ENCODE measurements around the gene SERPINA5.
A peak's percentile ranks its signal among the peaks of the same experiment; 100 is the strongest.
"Not testable (repeated sequence)": the region's sequence is repeated elsewhere in the genome, so short reads cannot be mapped to it uniquely, and the experiment has no call there.

The SERPINA5 gene

DNA sequence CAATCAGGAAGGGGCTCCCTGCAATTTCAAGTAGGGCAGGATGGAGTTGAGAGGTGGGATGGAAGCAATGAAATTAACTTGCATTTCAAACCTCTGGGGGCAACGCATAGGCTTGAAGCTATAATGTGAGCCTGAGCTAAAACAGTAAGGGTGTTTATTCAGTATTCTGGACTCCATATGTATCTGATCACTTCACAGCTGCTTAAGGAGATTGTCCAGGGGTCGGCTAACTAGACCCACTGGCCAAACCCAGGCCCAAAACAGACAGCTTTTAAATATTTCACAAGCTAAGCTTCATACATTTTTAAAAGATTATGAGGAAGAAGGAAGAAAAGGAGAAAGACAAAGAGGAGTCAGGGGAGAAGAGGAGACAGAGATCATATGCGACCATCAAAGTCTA, 24.1 kb downstream of the SERPINA5 start:
- no peak overlapping the region for H4K12ac ChIP-seq (ENCODE audit: low read depth, low read length)
- H3K4ac ChIP-seq (ENCODE audit: low read depth, low read length): no peak overlapping the region
- no CpG with 5 or more reads among the region's 3 CpGs for WGBS (ENCODE audit: extremely low coverage, insufficient coverage, insufficient read length)
- no peak for DNase-seq
- no peak overlapping the region for H3K27ac ChIP-seq (ENCODE audit: low read depth, low read length)
- H2AK5ac ChIP-seq (ENCODE audit: low read length): no peak overlapping the region
- H3K9me3 ChIP-seq (ENCODE audit: insufficient read depth, low read depth, low read length): no peaks in the 10 kb centered on the region
- H3K23ac ChIP-seq (ENCODE audit: low read length): no peak overlapping the region
- H3K4me3 ChIP-seq (ENCODE audit: low read depth, low read length): no peak overlapping the region
- H2AFZ ChIP-seq (ENCODE audit: insufficient read depth, low read length, poor library complexity): no peak overlapping the region
- H2BK5ac ChIP-seq (ENCODE audit: low read depth, low read length, poor library complexity): no peak overlapping the region
- no peaks in the 10 kb centered on the region for H3K79me2 ChIP-seq (ENCODE audit: control insufficient read depth, insufficient read depth, low read length, poor library complexity)
- peaks cover 5 to 10% of the 10 kb centered on the region in 2 experiments for H3K4me1 ChIP-seq (ENCODE audit: control insufficient read depth in 1 of 2, insufficient read depth in 2 of 2, low read length in 2 of 2)
- no peaks in the 10 kb centered on the region for H3K36me3 ChIP-seq (ENCODE audit: control insufficient read depth in 1 of 2, insufficient read depth in 2 of 2, low read length in 2 of 2)
- H3K9ac ChIP-seq (ENCODE audit: low read length): no peak overlapping the region
- no peak overlapping the region for H2BK12ac ChIP-seq (ENCODE audit: low read length)
- H3K18ac ChIP-seq (ENCODE audit: low read length): no peak overlapping the region
- H2BK120ac ChIP-seq (ENCODE audit: insufficient read depth, low read length, poor library complexity): no peak overlapping the region
- no peak overlapping the region for H3K4me2 ChIP-seq (ENCODE audit: low read length)
- H3K14ac ChIP-seq (ENCODE audit: low read length): no peak overlapping the region
- H3K27me3 ChIP-seq (ENCODE audit: insufficient read depth, low read length): no peaks in the 10 kb centered on the region
- no peak overlapping the region for H4K8ac ChIP-seq (ENCODE audit: low read depth, low read length)
- H3K79me1 ChIP-seq (ENCODE audit: low read length): no peaks in the 10 kb centered on the region
- H4K91ac ChIP-seq (ENCODE audit: low read depth, low read length): no peak overlapping the region

DNA sequence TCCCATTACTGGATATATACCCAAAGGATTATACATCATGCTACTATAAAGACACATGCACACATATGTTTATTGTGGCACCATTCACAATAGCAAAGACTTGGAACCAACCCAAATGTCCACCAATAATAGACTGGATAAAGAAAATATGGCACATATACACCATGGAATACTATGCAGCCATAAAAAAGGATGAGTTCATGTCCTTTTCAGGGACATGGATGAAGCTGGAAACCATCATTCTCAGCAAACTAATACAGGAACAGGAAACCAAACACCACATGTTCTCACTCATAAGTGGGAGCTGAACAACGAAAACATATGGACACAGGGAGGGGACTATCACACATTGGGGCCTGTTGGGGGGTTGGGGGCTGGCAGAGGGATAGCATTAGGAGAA, 27.7 kb downstream of the SERPINA5 start:
- not testable (repeated sequence) for H3K18ac ChIP-seq (ENCODE audit: low read length); H3K4me3 ChIP-seq (ENCODE audit: low read depth, low read length); H4K12ac ChIP-seq (ENCODE audit: low read depth, low read length); H3K4me2 ChIP-seq (ENCODE audit: low read length); H3K79me1 ChIP-seq (ENCODE audit: low read length); H3K27ac ChIP-seq (ENCODE audit: low read depth, low read length); H3K79me2 ChIP-seq (ENCODE audit: control insufficient read depth, insufficient read depth, low read length, poor library complexity); H3K9me3 ChIP-seq (ENCODE audit: insufficient read depth, low read depth, low read length); H2AK5ac ChIP-seq (ENCODE audit: low read length); H3K9ac ChIP-seq (ENCODE audit: low read length); H2BK120ac ChIP-seq (ENCODE audit: insufficient read depth, low read length, poor library complexity); H4K8ac ChIP-seq (ENCODE audit: low read depth, low read length); H3K27me3 ChIP-seq (ENCODE audit: insufficient read depth, low read length); H3K36me3 ChIP-seq (ENCODE audit: control insufficient read depth in 1 of 2, insufficient read depth in 2 of 2, low read length in 2 of 2); H3K23ac ChIP-seq (ENCODE audit: low read length); DNase-seq; H2BK5ac ChIP-seq (ENCODE audit: low read depth, low read length, poor library complexity); H3K14ac ChIP-seq (ENCODE audit: low read length); H2AFZ ChIP-seq (ENCODE audit: insufficient read depth, low read length, poor library complexity); H4K91ac ChIP-seq (ENCODE audit: low read depth, low read length); H2BK12ac ChIP-seq (ENCODE audit: low read length); H3K4ac ChIP-seq (ENCODE audit: low read depth, low read length); H3K4me1 ChIP-seq (ENCODE audit: control insufficient read depth in 1 of 2, insufficient read depth in 2 of 2, low read length in 2 of 2)
- no CpG with 5 or more reads among the region's 1 CpG for WGBS (ENCODE audit: extremely low coverage, insufficient coverage, insufficient read length)

DNA sequence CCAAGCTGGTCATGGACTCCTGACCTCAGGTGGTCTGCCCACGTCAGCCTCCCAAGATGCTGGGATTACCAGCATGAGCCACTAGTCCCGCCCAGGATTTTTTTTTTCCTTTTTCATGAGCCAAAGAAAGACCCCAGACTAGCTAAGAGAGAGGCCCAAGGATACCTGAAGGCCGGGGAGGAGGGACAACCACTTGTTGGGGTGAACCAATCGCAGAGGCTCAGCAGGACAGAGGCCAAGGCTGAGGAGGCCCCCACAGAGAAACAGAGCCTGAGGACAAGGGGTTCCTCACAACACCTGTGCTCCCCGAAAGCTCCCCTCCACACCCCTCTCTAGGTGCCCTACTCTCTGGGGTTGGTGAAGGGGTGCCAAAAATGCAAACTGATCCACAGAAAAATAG, 30.0 kb downstream of the SERPINA5 start:
- no peaks in the 10 kb centered on the region for H3K36me3 ChIP-seq (ENCODE audit: control insufficient read depth in 1 of 2, insufficient read depth in 2 of 2, low read length in 2 of 2)
- no peak overlapping the region for H2BK5ac ChIP-seq (ENCODE audit: low read depth, low read length, poor library complexity)
- no peak overlapping the region for H4K8ac ChIP-seq (ENCODE audit: low read depth, low read length)
- H4K12ac ChIP-seq (ENCODE audit: low read depth, low read length): no peak overlapping the region
- H3K27me3 ChIP-seq (ENCODE audit: insufficient read depth, low read length): no peaks in the 10 kb centered on the region
- H2AFZ ChIP-seq (ENCODE audit: insufficient read depth, low read length, poor library complexity): no peak overlapping the region
- WGBS (ENCODE audit: extremely low coverage, insufficient coverage, insufficient read length): no CpG with 5 or more reads among the region's 5 CpGs
- no peak overlapping the region for H3K4me3 ChIP-seq (ENCODE audit: low read depth, low read length)
- H2BK120ac ChIP-seq (ENCODE audit: insufficient read depth, low read length, poor library complexity): no peak overlapping the region
- H3K18ac ChIP-seq (ENCODE audit: low read length): no peak overlapping the region
- H3K4me1 ChIP-seq (ENCODE audit: control insufficient read depth in 1 of 2, insufficient read depth in 2 of 2, low read length in 2 of 2): peaks cover 0 to 4% of the 10 kb centered on the region in 2 experiments
- H3K14ac ChIP-seq (ENCODE audit: low read length): no peak overlapping the region
- H3K79me2 ChIP-seq (ENCODE audit: control insufficient read depth, insufficient read depth, low read length, poor library complexity): no peaks in the 10 kb centered on the region
- H3K9me3 ChIP-seq (ENCODE audit: insufficient read depth, low read depth, low read length): peaks cover under 1% of the 10 kb centered on the region
- H2BK12ac ChIP-seq (ENCODE audit: low read length): no peak overlapping the region
- no peak overlapping the region for H3K4me2 ChIP-seq (ENCODE audit: low read length)
- no peak overlapping the region for H4K91ac ChIP-seq (ENCODE audit: low read depth, low read length)
- no peak overlapping the region for H3K23ac ChIP-seq (ENCODE audit: low read length)
- H3K27ac ChIP-seq (ENCODE audit: low read depth, low read length): no peak overlapping the region
- H3K79me1 ChIP-seq (ENCODE audit: low read length): no peaks in the 10 kb centered on the region
- no peak overlapping the region for H3K9ac ChIP-seq (ENCODE audit: low read length)
- H3K4ac ChIP-seq (ENCODE audit: low read depth, low read length): no peak overlapping the region
- DNase-seq: no peak
- H2AK5ac ChIP-seq (ENCODE audit: low read length): no peak overlapping the region

DNA sequence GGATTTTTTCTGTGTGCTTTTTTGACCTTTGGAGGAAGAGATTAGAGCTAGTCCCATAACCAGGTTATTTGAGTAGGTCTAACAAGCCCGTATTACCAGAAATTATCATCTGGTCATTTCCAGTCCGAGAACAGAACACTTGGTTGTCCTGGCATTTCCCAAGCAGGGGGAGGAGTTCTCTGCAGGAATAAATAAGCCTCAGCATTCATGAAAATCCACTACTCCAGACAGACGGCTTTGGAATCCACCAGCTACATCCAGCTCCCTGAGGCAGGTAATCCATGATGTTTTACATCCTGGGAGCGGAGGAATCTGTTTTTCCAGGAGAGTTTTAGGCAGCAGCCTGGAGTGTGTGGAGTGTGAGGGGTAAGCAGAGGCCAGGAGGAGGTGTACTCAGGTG, 30.9 kb downstream of the SERPINA5 start, which contains the start of gene SERPINA3:
Gene SERPINA3, plus strand, starts transcription at position 218 of the 400 bp plus-strand sequence. CDS start 2,051 bp downstream, outside the sequence.
- Histone ChIP-seq H2AFZ (ENCODE audit: insufficient read depth, low read length, poor library complexity) (no peak within 1 kb of the TSS), H3K36me3 (ENCODE audit: control insufficient read depth in 1 of 2, insufficient read depth in 2 of 2, low read length in 2 of 2) (no peaks in the 10 kb centered on the region), H4K91ac (ENCODE audit: low read depth, low read length) (no peak within 1 kb of the TSS), H3K9ac (ENCODE audit: low read length) (no peak within 1 kb of the TSS), H3K4ac (ENCODE audit: low read depth, low read length) (no peak within 1 kb of the TSS), H2BK5ac (ENCODE audit: low read depth, low read length, poor library complexity) (no peak within 1 kb of the TSS), H2BK12ac (ENCODE audit: low read length) (no peak within 1 kb of the TSS), H3K14ac (ENCODE audit: low read length) (no peak within 1 kb of the TSS), H3K4me2 (ENCODE audit: low read length) (no peak within 1 kb of the TSS), H3K18ac (ENCODE audit: low read length) (no peak within 1 kb of the TSS), H4K12ac (ENCODE audit: low read depth, low read length) (no peak within 1 kb of the TSS), H3K27ac (ENCODE audit: low read depth, low read length) (no peak within 1 kb of the TSS), H3K9me3 (ENCODE audit: insufficient read depth, low read depth, low read length) (peaks cover 7% of the 10 kb centered on the region), H3K4me1 (ENCODE audit: control insufficient read depth in 1 of 2, insufficient read depth in 2 of 2, low read length in 2 of 2) (peaks cover 0 to 4% of the 10 kb centered on the region in 2 experiments), H3K23ac (ENCODE audit: low read length) (no peak within 1 kb of the TSS), H3K79me1 (ENCODE audit: low read length) (no peaks in the 10 kb centered on the region), H3K27me3 (ENCODE audit: insufficient read depth, low read length) (no peaks in the 10 kb centered on the region), H2AK5ac (ENCODE audit: low read length) (no peak within 1 kb of the TSS), H3K79me2 (ENCODE audit: control insufficient read depth, insufficient read depth, low read length, poor library complexity) (no peaks in the 10 kb centered on the region), H4K8ac (ENCODE audit: low read depth, low read length) (no peak within 1 kb of the TSS), H3K4me3 (ENCODE audit: low read depth, low read length) (no peak within 1 kb of the TSS), H2BK120ac (ENCODE audit: insufficient read depth, low read length, poor library complexity) (no peak within 1 kb of the TSS)
- WGBS (ENCODE audit: extremely low coverage, insufficient coverage, insufficient read length): no CpG with 5 or more reads among the region's 4 CpGs
- peak; percentile 22 to 37 for DNase-seq
